IMR-90 (cell line): ENCODE results near the gene LTBP1. TPM values are rescaled to one million over a fixed set of nuclear protein-coding genes. Genes with fewer than 3 reads are reported as not detected.
A peak's percentile ranks its signal among the peaks of the same experiment; 100 is the strongest.

Experiments used
- ATAC-seq: fragments of 200-7000 bp; cut with Tn5 transposase; 2 replicates; pipeline ENCODE4 v1.9.1; 2020; ENCODE audit warnings: low read depth, mild to moderate bottlenecking, moderate library complexity
- BruUV-seq: library from RNA; stranded (reverse); fragments of 400-500 nt; replicated peaks from 2 replicates; lab custom pipeline; 2021; lab: Mats Ljungman, UMichigan
- CTCF ChIA-PET: fragments of 300-600 bp; formaldehyde crosslinking; extraction: SDS; loops from one replicate; lab custom pipeline; 2021; ENCODE audit warnings: antibody characterized with exemption; lab: Yijun Ruan, JAX
- POLR2A ChIA-PET: fragments of 300-600 bp; sonication (Branson Sonifier 250); formaldehyde crosslinking; loops from one replicate; lab custom pipeline; 2022; ENCODE audit warnings: antibody characterized with exemption; ENCODE audit not compliant: unreplicated experiment; lab: Charles Lee
- DNase-seq: peaks from one replicate; pipeline ENCODE4 v3.0.0; 2013
- H2AFZ ChIP-seq: replicated peaks from 2 replicates; pipeline ENCODE3; 2013; ENCODE audit warnings: low read length, mild to moderate bottlenecking; ENCODE audit not compliant: poor library complexity
- H2AK5ac ChIP-seq: 2 replicates; pipeline ENCODE4 v1.6.1; 2013; ENCODE audit warnings: low read depth, low read length, inconsistent platforms
- H2AK9ac ChIP-seq: replicated peaks from 2 replicates; pipeline ENCODE3; 2013; ENCODE audit warnings: mild to moderate bottlenecking, low read depth, low read length, moderate library complexity; ENCODE audit not compliant: poor library complexity
- H2BK120ac ChIP-seq: 2 replicates; pipeline ENCODE4 v1.6.1; 2013; ENCODE audit warnings: low read depth, low read length, inconsistent platforms
- H2BK15ac ChIP-seq: 3 replicates; pipeline ENCODE4 v1.6.1; 2013; ENCODE audit warnings: low read depth, low read length, inconsistent platforms
- H2BK20ac ChIP-seq: 2 replicates; pipeline ENCODE4 v1.6.1; 2013; ENCODE audit warnings: low read depth, mild to moderate bottlenecking, inconsistent platforms, low read length, moderate library complexity
- H2BK5ac ChIP-seq: 2 replicates; pipeline ENCODE4 v1.6.1; 2013; ENCODE audit warnings: mild to moderate bottlenecking, low read depth, low read length, inconsistent platforms; ENCODE audit not compliant: poor library complexity, severe bottlenecking
- H3K14ac ChIP-seq: replicated peaks from 2 replicates; pipeline ENCODE4 v1.6.1; 2013; ENCODE audit warnings: low read depth, low read length, inconsistent platforms
- H3K18ac ChIP-seq: 2 replicates; pipeline ENCODE4 v1.6.1; 2013; ENCODE audit warnings: low read depth, low read length, control low read depth
- H3K23ac ChIP-seq: 2 replicates; pipeline ENCODE4 v1.6.1; 2013; ENCODE audit warnings: low read depth, low read length, inconsistent platforms
- H3K27ac ChIP-seq: 2 replicates; pipeline ENCODE4 v1.5.1; 2013; ENCODE audit warnings: mild to moderate bottlenecking, control low read depth, low read length; ENCODE audit not compliant: insufficient read depth
- H3K27me3 ChIP-seq: 2 replicates; pipeline ENCODE4 v1.6.1; 2013; ENCODE audit warnings: low read length; ENCODE audit not compliant: control insufficient read depth, insufficient read depth
- H3K36me3 ChIP-seq: 2 replicates; pipeline ENCODE4 v1.6.1; 2013; ENCODE audit warnings: low read length, mixed read lengths; ENCODE audit not compliant: control insufficient read depth, insufficient read depth
- H3K4ac ChIP-seq: 2 replicates; pipeline ENCODE4 v1.6.1; 2013; ENCODE audit warnings: low read depth, low read length, inconsistent platforms
- H3K4me1 ChIP-seq: 2 replicates; pipeline ENCODE4 v1.6.1; 2013; ENCODE audit warnings: low read length, mixed read lengths; ENCODE audit not compliant: control insufficient read depth, insufficient read depth
- H3K4me2 ChIP-seq: 2 replicates; pipeline ENCODE4 v1.6.1; 2013; ENCODE audit warnings: low read depth, mild to moderate bottlenecking, control low read depth, low read length, moderate library complexity
- H3K4me3 ChIP-seq: 2 replicates; pipeline ENCODE4 v1.5.1; 2013; ENCODE audit warnings: low read depth, mild to moderate bottlenecking, control low read depth, low read length, moderate library complexity; ENCODE audit not compliant: insufficient read depth
- H3K56ac ChIP-seq: 2 replicates; pipeline ENCODE4 v1.6.1; 2013; ENCODE audit warnings: low read length, inconsistent platforms; ENCODE audit not compliant: insufficient read depth; ENCODE audit errors: extremely low read depth
- H3K79me1 ChIP-seq, 2 experiments: 2 replicates each; pipeline ENCODE4 v1.6.1; 2013; ENCODE audit warnings: low read length in 2 of 2, inconsistent platforms in 1 of 2, low read depth in 1 of 2
- H3K9ac ChIP-seq: 2 replicates; pipeline ENCODE4 v1.6.1; 2013; ENCODE audit warnings: low read depth, low read length, control low read depth
- H3K9me1 ChIP-seq: 2 replicates; pipeline ENCODE4 v1.6.1; 2013; ENCODE audit warnings: low read length, inconsistent platforms; ENCODE audit not compliant: insufficient read depth
- H3K9me3 ChIP-seq: 2 replicates; pipeline ENCODE4 v1.6.1; 2013; ENCODE audit warnings: low read length; ENCODE audit not compliant: control insufficient read depth, insufficient read depth
- H4K20me1 ChIP-seq: 2 replicates; pipeline ENCODE4 v1.6.1; 2013; ENCODE audit warnings: low read length, inconsistent platforms; ENCODE audit not compliant: insufficient read depth
- H4K5ac ChIP-seq: 2 replicates; pipeline ENCODE4 v1.6.1; 2013; ENCODE audit warnings: mild to moderate bottlenecking, low read depth, low read length, control low read depth
- H4K8ac ChIP-seq, 2 experiments: 2 replicates each; pipeline ENCODE4 v1.6.1; 2013; ENCODE audit warnings: low read depth in 2 of 2, low read length in 2 of 2, control low read depth in 1 of 2, inconsistent platforms in 1 of 2
- H4K91ac ChIP-seq: 2 replicates; pipeline ENCODE4 v1.6.1; 2013; ENCODE audit warnings: low read depth, low read length, inconsistent platforms; ENCODE audit not compliant: insufficient read depth
- POLR2A ChIP-seq: IDR thresholded peaks from 2 replicates; pipeline ENCODE4 v1.6.1; 2012; ENCODE audit warnings: mild to moderate bottlenecking, low read depth, low read length
- RAD21 ChIP-seq: IDR thresholded peaks from 2 replicates; pipeline ENCODE4 v1.6.1; 2012; ENCODE audit warnings: low read length, improper control_type of control experiment
- SMC3 ChIP-seq: fragments of 150-350 bp; IDR thresholded peaks from 2 replicates; pipeline ENCODE4 v1.6.1; 2016; ENCODE audit warnings: low read depth, mild to moderate bottlenecking, antibody characterized with exemption, low read length, moderate library complexity
- WGBS, 2 experiments: methylation state at CpG; one replicate each; pipeline versions ENCODE4 v1.1.5 to v1.1.7; 2013; ENCODE audit warnings: missing lambda C conversion rate in 2 of 2; ENCODE audit not compliant: insufficient read length in 1 of 2; ENCODE audit errors: extremely low coverage in 2 of 2; 5-methylcytosine and 5-hydroxymethylcytosine counted together
- dilution Hi-C: fragments of 300-500 bp; cut with HindIII; formaldehyde crosslinking; loops from one replicate; pipeline ENCODE4 v1.14.3; 2018; ENCODE audit warnings: low sequenced_read_pairs; ENCODE audit not compliant: unreplicated experiment
- in situ Hi-C: fragments of 300-500 bp; cut with MboI; formaldehyde crosslinking; loops from 3 replicates; pipeline ENCODE4 v1.14.3; 2019; ENCODE audit warnings: low sequenced_read_pairs, inconsistent platforms, mixed read lengths
- intact Hi-C: fragments of 100-400 bp; cut with micrococcal nuclease; formaldehyde crosslinking; loops from 2 replicates; pipeline ENCODE4 v1.10.0; 2022
- polyA plus RNA-seq, 3 experiments: library from polyadenylated mRNA; depleted of rRNA; stranded (reverse); fragments of >200 nt; gene quantifications; 2 replicates each; pipeline ENCODE4 v1.2.3, GENCODE V29; 2012; ENCODE audit warnings: low replicate concordance in 1 of 3
- total RNA-seq: library from RNA; depleted of rRNA; stranded (reverse); fragments of >200 nt; gene quantifications from 2 replicates; pipeline ENCODE4 v1.2.3, GENCODE V29; 2012

The LTBP1 gene
- total and polyA plus RNA-seq, 2 of the 4 experiments (the other 2 are of a cell fraction): 235 to 326 TPM

DNA sequence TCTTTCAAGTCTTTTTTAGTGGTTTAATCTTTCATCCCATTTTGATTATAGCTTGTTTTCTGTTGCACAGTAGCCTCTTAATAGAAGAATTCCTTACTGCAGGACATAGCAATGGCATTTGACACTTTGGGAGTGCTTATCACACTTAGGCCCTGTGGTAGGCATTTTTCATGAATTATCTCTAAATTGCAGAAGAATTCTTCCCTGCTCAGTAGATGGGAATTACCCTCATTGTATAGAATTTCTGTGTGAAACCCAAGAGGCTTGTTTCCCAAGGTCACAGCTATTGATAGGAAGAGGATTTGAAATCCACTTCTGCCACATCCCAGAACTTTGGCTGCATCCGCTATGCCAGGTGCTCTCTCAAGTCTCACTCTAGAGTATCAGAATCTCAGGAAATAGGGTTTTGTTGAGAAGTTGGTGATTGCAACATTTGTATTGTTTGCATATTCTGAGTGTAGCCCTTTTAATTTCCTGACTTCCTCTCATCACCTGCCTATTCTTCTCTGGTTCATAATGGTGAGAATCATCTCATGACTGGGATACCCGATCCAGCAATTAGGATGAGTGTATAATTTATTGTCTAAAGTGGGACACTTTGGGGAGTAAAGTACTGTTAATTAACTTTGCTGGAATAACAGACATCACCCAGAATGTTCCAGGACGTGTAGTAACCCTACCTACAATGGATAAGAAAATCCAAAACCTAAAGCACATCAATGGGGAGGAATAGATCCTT is 274.5 kb downstream of the LTBP1 start:
- no peak overlapping the region for H3K4me2 ChIP-seq
- no peak overlapping the region for H3K9ac ChIP-seq
- ChIA-PET CTCF (no interaction called here), POLR2A (no interaction called here)
- H2BK15ac ChIP-seq: no peak overlapping the region; the same call in 2 of the 3 replicates
- H2AK5ac ChIP-seq: peak overlapping the region; percentile 36; the same call in 1 of the 2 replicates
- WGBS, 2 experiments: no CpG with 5 or more reads among the region's 3 CpGs
- H4K20me1 ChIP-seq: no peaks in the 10 kb centered on the region
- TF ChIP-seq SMC3 (no peak), POLR2A (no peak), RAD21 (no peak)
- H4K8ac ChIP-seq: peak overlapping the region; percentile 74 to 87
- H3K14ac ChIP-seq: 0 out of 2 replicates have a peak overlapping the region, but pooled peaks have one; percentile 23
- no peak overlapping the region for H2AFZ ChIP-seq
- dilution Hi-C loops (no loop called here), in situ Hi-C loops (no loop called here), intact Hi-C loops (no loop called here)
- peak overlapping the region; percentile 48 for H2BK120ac ChIP-seq
- ATAC-seq (no peak), DNase-seq (no peak)
- H3K23ac ChIP-seq: peak overlapping the region; percentile 44; the same call in 1 of the 2 replicates
- H2BK20ac ChIP-seq: peak overlapping the region; percentile 11; the same call in 1 of the 2 replicates
- H3K4me3 ChIP-seq: no peak overlapping the region
- peak overlapping the region; percentile 53 for H2BK5ac ChIP-seq
- H3K79me1 ChIP-seq: peaks cover 46 to 58% of the 10 kb centered on the region in 2 experiments
- peak overlapping the region; percentile 59; the same call in 1 of the 2 replicates for H3K27ac ChIP-seq
- 0 out of 2 replicates have a peak overlapping the region, but pooled peaks have one; percentile 24 for H3K56ac ChIP-seq
- H3K18ac ChIP-seq: peak overlapping the region; percentile 75
- peaks cover 19% of the 10 kb centered on the region for H3K4me1 ChIP-seq
- peak overlapping the region; percentile 59; the same call in 1 of the 2 replicates for H3K4ac ChIP-seq
- H3K27me3 ChIP-seq: no peaks in the 10 kb centered on the region
- H3K9me3 ChIP-seq: no peaks in the 10 kb centered on the region
- peaks cover 28% of the 10 kb centered on the region for H3K36me3 ChIP-seq
- peak overlapping the region; percentile 74 for H4K5ac ChIP-seq
- H4K91ac ChIP-seq: peak overlapping the region; percentile 59; the same call in 1 of the 2 replicates
- H3K9me1 ChIP-seq: peaks cover 12% of the 10 kb centered on the region
- BruUV-seq: no TSS peak
- H2AK9ac ChIP-seq: no peak overlapping the region
